Measurements from ENCODE around the gene ID3.

Gene ID3

GRCh38 chr1:23556635-23557470 lies 2.4 kb downstream of the ID3 start (continued):
- TF ChIP-seq ZNF202 (tag by site-specific recombination; IDR thresholded peaks at IDR 0.05; ENCODE audit: borderline replicate concordance) (no peak), ZNF426 (tag by site-specific recombination; IDR thresholded peaks at IDR 0.05) (no peak), ZNF830 (tag by site-specific recombination; IDR thresholded peaks at IDR 0.05; ENCODE audit: low read depth) (no peak), ZNF529 (tag by site-specific recombination; IDR thresholded peaks at IDR 0.05; ENCODE audit: insufficient replicate concordance) (no peak), ZFHX2 (tag by site-specific recombination; conservative IDR thresholded peaks at IDR 0.05) (no peak), INSM2 (tag by site-specific recombination; IDR thresholded peaks at IDR 0.05) (no peak), PBX3 (CRISPR knock-in tag; IDR thresholded peaks at IDR 0.05) (no peak), ZSCAN4 (tag by site-specific recombination; IDR thresholded peaks at IDR 0.05) (no peak), ZNF707 (tag by site-specific recombination; IDR thresholded peaks at IDR 0.05) (no peak), KLF8 (tag by site-specific recombination; IDR thresholded peaks at IDR 0.05) (peak; percentile 69), ZNF404 (tag by site-specific recombination; IDR thresholded peaks at IDR 0.05) (no peak), ZEB2 (tag by site-specific recombination; IDR thresholded peaks at IDR 0.05) (peak; percentile 36; the same call in 1 of the 2 replicates), ZNF658 (tag by site-specific recombination; IDR thresholded peaks at IDR 0.05) (no peak), ZNF354C (tag by site-specific recombination; IDR thresholded peaks at IDR 0.05; ENCODE audit: borderline replicate concordance, low read depth) (no peak), ZBTB11 (tag by site-specific recombination; conservative IDR thresholded peaks at IDR 0.05; ENCODE audit: low read depth) (no peak), ZIC2 (tag by site-specific recombination; IDR thresholded peaks at IDR 0.05) (peak; percentile 85), OVOL3 (tag by site-specific recombination; IDR thresholded peaks at IDR 0.05) (no peak), SETDB1 (IDR thresholded peaks at IDR 0.05; ENCODE audit: insufficient read length, low read length) (no peak), ZNF777 (tag by site-specific recombination; IDR thresholded peaks at IDR 0.05; ENCODE audit: borderline replicate concordance) (no peak), ZNF624 (tag by site-specific recombination; IDR thresholded peaks at IDR 0.05) (no peak), ZNF621 (tag by site-specific recombination; IDR thresholded peaks at IDR 0.05) (no peak), GLI2 (tag by site-specific recombination; IDR thresholded peaks at IDR 0.05; ENCODE audit: borderline replicate concordance, low read depth) (no peak), ZNF768 (tag by site-specific recombination; IDR thresholded peaks at IDR 0.05) (no peak), ZNF239 (tag by site-specific recombination; IDR thresholded peaks at IDR 0.05) (no peak), KLF7 (tag by site-specific recombination; IDR thresholded peaks at IDR 0.05; ENCODE audit: borderline replicate concordance) (no peak), ELK4 (IDR thresholded peaks at IDR 0.05; ENCODE audit: borderline replicate concordance, low read depth, low read length) (no peak), ZSCAN16 (tag by site-specific recombination; IDR thresholded peaks at IDR 0.05) (no peak), RBAK (tag by site-specific recombination; IDR thresholded peaks at IDR 0.05) (no peak), GLIS2 (tag by site-specific recombination; IDR thresholded peaks at IDR 0.05) (peak; percentile 94), HOXA7 (CRISPR knock-in tag; IDR thresholded peaks at IDR 0.05; ENCODE audit: borderline replicate concordance) (no peak), SP2 (tag by site-specific recombination; IDR thresholded peaks at IDR 0.05) (no peak), ZBTB21 (tag by site-specific recombination; IDR thresholded peaks at IDR 0.05) (peak; percentile 62; the same call in 1 of the 2 replicates), ZBTB20 (tag by site-specific recombination; IDR thresholded peaks at IDR 0.05) (no peak)

Measured in HEK293 (cell line).